Glomerular endothelial cell (primary cell): ENCODE data around the gene CLIC1. TPM values are rescaled to one million over a fixed set of nuclear protein-coding genes. Genes with fewer than 3 reads are reported as not detected.

Experiments used
- DNase-seq: peaks from one replicate; pipeline ENCODE4 v3.0.0-alpha.2; 2011; ENCODE audit warnings: low read depth, low spot score; ENCODE audit errors: extremely low read depth
- total RNA-seq: library from RNA; depleted of rRNA; stranded (reverse); fragments of >200 nt; gene quantifications from 2 replicates; pipeline ENCODE4 v1.2.3, GENCODE V29; 2015

The CLIC1 gene
- total RNA-seq, 1 donor from 2014 or later, result 541 TPM

GRCh38 chr6:31769684-31770371 lies 33.5 kb upstream of the CLIC1 start:
- DNase-seq, result no peak

DNA sequence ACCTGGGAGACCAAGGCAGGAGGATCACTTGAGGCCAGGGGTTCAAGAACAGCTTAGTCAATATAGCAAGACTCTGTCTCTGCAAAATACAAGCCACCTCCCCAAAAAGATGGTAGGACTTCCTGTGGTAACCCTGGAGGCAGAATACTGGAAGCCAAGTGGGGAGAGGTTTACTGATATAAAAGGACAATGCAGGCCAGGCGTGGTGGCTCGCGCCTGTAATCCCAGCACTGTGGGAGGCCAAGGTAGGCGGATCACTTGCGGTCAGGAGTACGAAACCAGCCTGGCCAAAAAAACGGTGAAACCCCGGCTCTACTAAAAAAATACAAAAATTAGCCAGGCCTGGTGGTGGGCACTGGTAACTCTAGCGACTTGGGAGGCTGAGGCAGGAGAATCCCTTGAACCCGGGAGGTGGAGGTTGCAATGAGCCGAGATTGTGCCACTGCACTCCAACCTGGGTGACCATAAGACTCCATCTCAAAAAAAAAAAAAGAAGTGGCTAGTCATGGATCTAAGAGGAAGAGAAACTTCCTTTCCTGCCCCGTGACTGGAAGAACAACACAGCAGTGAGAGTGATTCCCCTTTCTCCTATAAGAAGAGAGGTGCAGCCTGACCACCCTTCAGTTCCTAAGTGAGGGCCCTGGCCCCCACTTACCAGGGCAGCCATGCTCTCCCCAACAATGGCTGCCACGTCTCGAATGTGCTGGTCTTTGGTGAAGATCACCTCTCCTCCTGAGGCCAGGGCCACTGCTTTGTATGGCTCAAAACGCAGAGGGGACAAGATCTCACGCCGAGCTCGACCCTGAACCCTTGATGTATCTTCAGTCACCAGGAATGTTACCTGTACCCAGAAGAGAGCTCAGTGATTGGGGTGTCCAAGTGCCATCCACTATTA lies 32.3 kb upstream of the CLIC1 start:
- no peak for DNase-seq

- no peak for DNase-seq
Observed at GRCh38 chr6:31767096-31767645, 30.8 kb upstream of the CLIC1 start.

DNA sequence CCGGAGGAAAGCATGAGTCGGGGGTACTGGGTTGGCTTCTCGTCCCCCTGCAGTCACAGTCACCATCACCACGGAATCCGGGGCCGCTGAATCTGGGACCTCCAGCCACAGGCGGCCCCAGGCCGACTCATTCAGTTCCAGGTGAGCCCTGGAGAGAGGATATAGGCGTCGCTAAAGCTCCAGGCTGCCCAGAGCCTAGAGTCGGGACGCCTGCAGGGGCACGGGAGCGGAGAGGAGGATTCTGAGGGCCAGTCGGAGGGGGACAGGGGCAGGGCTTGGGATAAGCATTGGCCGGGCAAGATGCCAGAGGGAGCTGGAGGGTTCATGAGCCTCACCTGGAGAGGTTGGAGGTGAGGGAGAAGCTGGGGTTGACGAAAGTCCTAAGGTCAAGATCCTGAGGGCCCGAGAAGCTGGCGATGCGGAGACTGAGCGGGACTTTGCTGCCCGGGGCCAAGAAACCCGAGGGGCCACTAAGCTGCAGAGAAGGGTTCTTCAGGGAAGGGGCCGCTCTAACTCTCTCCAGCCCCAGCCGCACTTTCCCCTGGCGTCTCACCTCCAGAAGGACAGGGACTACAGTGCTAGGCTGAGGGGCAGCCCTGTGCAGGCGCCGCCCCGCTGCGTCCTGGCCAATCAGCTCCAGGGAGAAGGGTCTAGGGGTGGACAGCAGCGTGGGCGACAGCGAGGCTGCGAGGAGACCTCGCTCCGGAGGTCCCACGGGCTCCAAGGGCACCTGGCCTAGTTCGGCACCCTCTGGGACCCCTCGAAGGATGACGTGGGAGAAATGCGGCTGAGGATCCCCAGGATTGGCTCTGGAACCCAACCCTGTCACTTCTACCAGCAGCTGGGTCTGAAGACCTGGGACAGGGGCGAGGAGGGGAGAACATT lies 29.8 kb upstream of the CLIC1 start:
- no peak for DNase-seq

DNA sequence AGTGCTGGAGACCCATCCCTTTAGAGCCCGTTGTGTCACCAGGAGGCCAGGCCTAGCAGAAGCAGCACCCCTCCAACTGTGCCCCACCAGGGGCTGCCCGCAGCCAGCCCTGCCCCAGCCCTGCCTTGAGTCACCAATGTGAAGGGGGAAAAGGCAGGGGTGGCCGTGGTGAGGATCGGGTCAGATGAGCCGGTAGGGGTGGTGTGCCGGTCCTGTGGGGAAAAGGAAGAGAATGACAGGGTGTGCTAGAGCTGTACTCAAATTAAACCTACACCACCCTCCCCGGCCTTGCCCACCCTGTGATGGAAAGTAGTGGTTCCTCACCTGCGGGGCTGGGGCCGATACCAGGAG lies 29.2 kb upstream of the CLIC1 start:
- DNase-seq, result no peak

DNA sequence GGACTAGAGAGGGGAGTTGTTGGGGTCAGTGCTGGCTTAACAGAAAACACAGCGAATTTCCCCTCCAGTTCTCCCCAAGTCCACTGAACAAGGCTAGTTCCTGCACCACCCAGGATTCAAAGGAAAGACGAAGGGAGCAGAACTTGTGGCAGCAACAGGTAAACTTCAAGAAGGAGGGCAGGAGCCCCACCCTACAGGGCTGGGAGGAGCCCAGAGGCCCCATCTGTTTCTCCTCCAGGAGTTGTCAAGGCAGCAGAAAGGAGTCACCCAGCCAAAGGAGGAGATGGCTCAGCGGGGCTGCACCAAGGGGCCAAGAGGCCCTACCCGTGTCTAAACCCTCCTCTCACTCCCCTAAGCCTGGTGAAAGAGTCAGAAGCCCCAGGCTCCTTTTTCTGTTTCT lies 27.9 kb upstream of the CLIC1 start:
- DNase-seq, result no peak

DNA sequence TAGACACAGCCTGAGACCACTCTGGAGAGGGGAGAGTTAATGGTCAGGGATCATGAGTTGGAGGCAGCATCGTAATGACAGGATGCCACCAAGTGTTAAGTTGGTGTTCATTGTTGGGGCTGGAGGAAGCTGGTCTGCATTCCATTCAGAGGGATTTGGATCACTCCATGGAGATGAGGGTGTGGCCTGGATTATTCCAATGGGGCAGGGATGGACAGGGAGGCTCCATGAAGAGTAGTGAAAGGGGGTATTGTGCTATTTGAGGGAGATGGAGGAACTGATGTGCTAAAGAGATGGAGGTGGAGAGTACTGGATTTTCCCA lies 27.2 kb upstream of the CLIC1 start:
- no peak for DNase-seq

DNA sequence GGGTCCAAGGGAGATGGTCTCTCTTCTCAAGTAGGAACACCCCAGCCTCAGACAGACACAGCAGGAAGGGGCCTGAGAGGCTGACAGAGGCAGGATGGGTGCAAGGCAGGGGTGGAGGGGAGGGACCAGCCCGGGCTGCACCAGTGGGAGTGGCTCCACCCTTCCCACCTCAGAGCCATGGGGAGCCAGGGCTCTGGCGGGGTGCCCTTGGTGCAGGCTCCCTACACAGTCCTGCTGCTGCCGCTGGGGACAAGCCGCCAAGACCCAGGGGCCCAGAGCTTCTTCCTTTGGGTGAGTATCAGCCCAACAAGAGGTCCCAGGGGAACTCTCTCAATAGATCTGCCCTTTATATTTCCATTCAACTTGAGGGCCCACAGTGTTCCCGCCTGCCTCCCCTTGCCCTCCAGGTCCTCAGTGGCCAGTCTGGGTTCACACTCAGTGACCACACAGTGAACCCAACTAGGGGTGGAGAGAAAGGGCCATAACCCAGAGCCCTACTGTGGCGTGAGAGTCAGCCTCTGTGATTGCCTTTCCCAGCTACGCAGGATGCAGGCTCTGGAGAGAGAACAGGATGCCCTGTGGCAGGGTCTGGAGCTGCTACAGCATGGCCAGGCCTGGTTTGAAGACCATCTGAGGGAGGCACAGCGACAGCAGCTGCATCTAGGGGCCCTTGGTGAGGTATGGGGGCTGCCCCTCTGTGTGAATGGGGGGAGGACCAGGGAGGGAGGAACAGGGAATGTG lies 26.7 kb upstream of the CLIC1 start:
- DNase-seq, result no peak

DNA sequence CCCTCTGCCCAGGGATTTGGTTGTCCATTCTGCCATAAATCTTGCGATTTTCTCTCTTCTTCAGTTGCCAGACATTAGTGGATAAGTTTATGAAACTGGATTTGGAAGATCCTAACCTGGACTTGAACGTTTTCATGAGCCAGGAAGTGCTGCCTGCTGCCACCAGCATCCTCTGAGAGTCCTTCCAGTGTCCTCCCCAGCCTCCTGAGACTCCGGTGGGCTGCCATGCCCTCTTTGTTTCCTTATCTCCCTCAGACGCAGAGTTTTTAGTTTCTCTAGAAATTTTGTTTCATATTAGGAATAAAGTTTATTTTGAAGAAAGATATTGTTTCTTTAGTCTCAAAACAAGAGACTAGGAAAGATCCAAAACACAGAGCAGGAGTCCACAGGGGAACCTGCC lies 26.0 kb upstream of the CLIC1 start, which contains the start of gene SAPCD1:
Gene SAPCD1 (plus strand): TSS at position 301 of the 400 bp plus-strand sequence. CDS start 399 bp downstream, outside the sequence.
- DNase-seq, result no peak

GRCh38 chr6:31761343-31761742 lies 25.0 kb upstream of the CLIC1 start:
- DNase-seq, result no peak

DNA sequence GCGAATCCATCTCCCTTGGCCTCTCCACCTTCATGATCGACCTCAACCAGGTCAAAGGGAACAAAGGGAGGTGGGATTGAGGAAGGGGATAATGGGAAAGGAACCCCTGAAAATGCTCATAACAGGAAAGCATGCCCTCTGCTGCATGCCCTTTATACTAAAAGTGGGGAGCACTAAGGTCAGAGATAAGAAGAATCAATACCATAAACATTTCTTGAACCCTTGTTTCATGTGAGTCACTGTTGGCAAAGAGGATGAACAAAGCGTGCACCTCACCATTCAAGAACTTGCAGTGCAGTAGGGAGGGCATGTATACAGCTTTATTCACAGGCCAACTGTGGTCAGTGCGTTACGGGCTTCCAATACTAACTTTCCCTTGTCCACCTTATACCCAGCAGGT lies 24.5 kb upstream of the CLIC1 start:
- no peak for DNase-seq

DNA sequence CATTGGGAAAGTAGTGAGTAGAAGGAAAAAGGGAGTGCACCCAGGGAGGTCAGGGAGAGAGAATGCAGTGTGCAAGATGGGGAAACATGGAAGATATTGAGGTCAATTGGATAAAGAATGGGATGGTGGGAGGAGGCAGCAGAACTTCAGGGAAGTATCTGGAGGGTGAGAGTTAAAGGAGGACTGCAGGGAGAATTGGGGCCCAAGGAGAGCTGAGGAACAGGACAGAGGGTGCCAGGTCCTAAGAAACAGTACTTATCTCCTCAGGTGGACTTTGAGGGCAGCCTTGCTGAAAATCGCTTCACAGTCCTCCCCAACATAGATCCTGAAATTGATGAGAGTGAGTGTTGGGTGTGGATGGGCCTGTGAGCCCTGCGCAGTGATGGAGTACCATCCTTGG lies 22.0 kb upstream of the CLIC1 start:
- no peak for DNase-seq

- no peak for DNase-seq
Observed at GRCh38 chr6:31752739-31753319, 16.5 kb upstream of the CLIC1 start.

DNA sequence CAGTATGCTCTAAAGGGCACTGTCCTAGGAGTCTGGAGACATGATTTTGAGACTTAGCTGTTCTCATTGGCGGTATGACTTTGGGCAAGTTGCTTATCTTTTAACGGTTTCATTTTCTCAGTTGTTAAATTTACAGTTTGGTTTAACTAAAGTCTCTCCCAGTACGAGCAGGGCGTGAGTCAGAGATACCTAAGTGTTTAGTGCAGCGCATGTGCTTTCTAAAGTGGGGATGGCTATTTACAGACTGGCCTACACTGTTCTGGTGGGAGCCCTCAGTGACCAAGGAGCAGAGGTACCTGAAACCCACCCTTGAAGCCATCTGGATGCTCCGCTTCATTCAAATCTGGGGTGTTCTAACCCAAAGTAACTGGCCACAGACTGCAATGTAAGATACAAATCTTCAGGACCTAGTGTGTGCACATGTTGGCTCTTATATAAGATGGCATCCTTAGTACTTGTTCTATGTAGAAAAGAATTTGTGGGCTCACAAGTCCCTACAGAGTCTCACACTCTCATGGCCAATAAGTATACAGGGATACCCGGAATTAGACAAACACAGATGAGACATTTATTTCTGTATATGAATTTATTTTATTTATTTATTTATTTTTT lies 14.2 kb upstream of the CLIC1 start:
- DNase-seq, result no peak

GRCh38 chr6:31749301-31750036 lies 13.1 kb upstream of the CLIC1 start:
- DNase-seq, result no peak

GRCh38 chr6:31744422-31744821 lies 8.1 kb upstream of the CLIC1 start:
- DNase-seq, result no peak

- DNase-seq, result no peak
Observed at GRCh38 chr6:31742894-31743293, 6.6 kb upstream of the CLIC1 start.

DNA sequence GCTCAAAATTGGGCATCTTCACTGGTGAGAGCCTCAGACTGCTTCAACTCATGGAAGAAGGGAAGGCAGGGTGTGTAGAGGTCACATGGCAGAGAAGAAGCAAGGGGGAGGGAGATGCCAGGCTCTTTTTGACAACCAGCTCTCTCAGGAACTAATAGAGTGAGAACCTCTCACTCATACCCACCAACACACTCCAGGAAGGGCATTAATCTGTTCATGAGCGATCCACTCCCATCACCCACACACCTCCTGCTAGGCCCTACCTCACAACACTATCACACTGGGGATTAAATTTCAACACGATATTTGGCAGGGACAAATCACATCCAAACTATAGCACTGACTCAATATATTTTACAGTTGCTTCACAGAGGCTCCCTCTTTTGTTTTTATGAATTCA lies 5.5 kb upstream of the CLIC1 start:
- DNase-seq, result no peak
